PFSK-1 (cell line): ENCODE measurements around the gene RNF157.

Source experiments
- FOXP2 ChIP-seq: optimal IDR thresholded peaks from 2 replicates; pipeline ENCODE3; 2011; ENCODE audit warnings: borderline replicate concordance, control low read depth, inconsistent platforms; ENCODE audit not compliant: insufficient read depth; ENCODE audit errors: extremely low read length, extremely low read depth
- POLR2AphosphoS5 ChIP-seq: IDR thresholded peaks from 2 replicates; pipeline ENCODE4 v1.6.1; 2012; ENCODE audit warnings: low read depth, mild to moderate bottlenecking, control low read depth, low read length, moderate library complexity
- REST ChIP-seq, 2 experiments: IDR thresholded peaks; 2 replicates each; pipeline versions ENCODE4 v1.6.1 to v1.8.0; 2011 to 2012; ENCODE audit warnings: low read depth in 2 of 2, low read length in 2 of 2, control low read depth in 1 of 2, inconsistent platforms in 1 of 2, mild to moderate bottlenecking in 1 of 2, moderate library complexity in 1 of 2; ENCODE audit not compliant: insufficient read depth in 1 of 2
- SIN3A ChIP-seq: IDR thresholded peaks from 2 replicates; pipeline ENCODE4 v1.6.1; 2012; ENCODE audit warnings: mild to moderate bottlenecking, low read length, moderate library complexity, borderline replicate concordance; ENCODE audit not compliant: insufficient read depth
- TAF1 ChIP-seq: IDR thresholded peaks from 2 replicates; pipeline ENCODE4 v1.6.1; 2012; ENCODE audit warnings: low read length, control low read depth, borderline replicate concordance; ENCODE audit not compliant: insufficient read depth

GRCh38 chr17:76250141-76250540, 9.8 kb upstream of the RNF157 start:
- TF ChIP-seq POLR2AphosphoS5 (no peak), TAF1 (no peak), REST (IDR thresholded peaks at IDR 0.05; ENCODE audit: insufficient read depth in 1 of 2, low read depth in 2 of 2, low read length in 2 of 2) (no peak), SIN3A (no peak), FOXP2 (no peak)
